Measurements from ENCODE around the gene COL6A1. TPM values are rescaled to one million over a fixed set of nuclear protein-coding genes. Genes with fewer than 3 reads are reported as not detected.

COL6A1 gene
- total and polyA plus RNA-seq, 3 experiments from 2014 or later: 1.6 to 13.1 (median 12.1) TPM

GRCh38 chr21:46021398-46021797, 39.8 kb downstream of the COL6A1 start:
- Mint-ChIP-seq H3K27ac (peak overlapping the region in 1 of 8 donors; percentile 70), H3K4me3 (no peak overlapping the region), H3K36me3 (no peaks in the 10 kb centered on the region), H3K27me3 (peaks cover 33 to 68% of the 10 kb centered on the region in 2 donors), H3K9me3 (no peaks in the 10 kb centered on the region), H3K4me1 (no peaks in the 10 kb centered on the region)
- Histone ChIP-seq H3K27ac (ENCODE audit: low read depth, low read length) (no peak overlapping the region), H3K36me3 (ENCODE audit: insufficient read depth, low read length) (no peaks in the 10 kb centered on the region), H3K27me3 (ENCODE audit: insufficient read depth, low read length, poor library complexity, severe bottlenecking) (peaks cover 20% of the 10 kb centered on the region), H3K4me1 (ENCODE audit: insufficient read depth, low read length) (no peaks in the 10 kb centered on the region), H3K4me3 (ENCODE audit: low read length) (no peak overlapping the region), H3K9me3 (ENCODE audit: low read length) (no peaks in the 10 kb centered on the region)
- no peak for DNase-seq
- ChIA-PET POLR2A (no interaction called here), CTCF (no interaction called here)

GRCh38 chr21:46021978-46022544, 40.5 kb downstream of the COL6A1 start:
- no peaks in the 10 kb centered on the region for H3K36me3 ChIP-seq (ENCODE audit: insufficient read depth, low read length)
- DNase-seq: no peak
- H3K4me3 Mint-ChIP-seq: no peak overlapping the region
- ChIA-PET CTCF (interaction anchor here (0.6 kb wide), 1 partner anchor 358 kb away, joined by 3 read pairs; no protein-coding TSS in a partner anchor), POLR2A (no interaction called here)
- no peak overlapping the region for H3K27ac ChIP-seq (ENCODE audit: low read depth, low read length)
- H3K4me1 Mint-ChIP-seq: no peaks in the 10 kb centered on the region
- H3K4me1 ChIP-seq (ENCODE audit: insufficient read depth, low read length): no peaks in the 10 kb centered on the region
- no peak overlapping the region for H3K27ac Mint-ChIP-seq
- no peaks in the 10 kb centered on the region for H3K36me3 Mint-ChIP-seq
- peaks cover 30 to 62% of the 10 kb centered on the region in 2 donors for H3K27me3 Mint-ChIP-seq
- no peaks in the 10 kb centered on the region for H3K9me3 Mint-ChIP-seq
- peaks cover 19% of the 10 kb centered on the region for H3K27me3 ChIP-seq (ENCODE audit: insufficient read depth, low read length, poor library complexity, severe bottlenecking)
- H3K9me3 ChIP-seq (ENCODE audit: low read length): no peaks in the 10 kb centered on the region
- H3K4me3 ChIP-seq (ENCODE audit: low read length): no peak overlapping the region

GRCh38 chr21:46022551-46023525, 41.3 kb downstream of the COL6A1 start:
- Mint-ChIP-seq H3K27ac (no peak overlapping the region), H3K4me3 (no peak overlapping the region), H3K4me1 (no peaks in the 10 kb centered on the region), H3K27me3 (peaks cover 24 to 54% of the 10 kb centered on the region in 2 donors), H3K36me3 (no peaks in the 10 kb centered on the region), H3K9me3 (no peaks in the 10 kb centered on the region)
- no peak overlapping the region for H3K4me3 ChIP-seq (ENCODE audit: low read length)
- H3K27ac ChIP-seq (ENCODE audit: low read depth, low read length): no peak overlapping the region
- POLR2A ChIA-PET: no interaction called here
- no peaks in the 10 kb centered on the region for H3K36me3 ChIP-seq (ENCODE audit: insufficient read depth, low read length)
- no peak for DNase-seq
- no peaks in the 10 kb centered on the region for H3K4me1 ChIP-seq (ENCODE audit: insufficient read depth, low read length)
- H3K9me3 ChIP-seq (ENCODE audit: low read length): no peaks in the 10 kb centered on the region
- peaks cover 11% of the 10 kb centered on the region for H3K27me3 ChIP-seq (ENCODE audit: insufficient read depth, low read length, poor library complexity, severe bottlenecking)
- CTCF ChIA-PET: interaction anchor here (0.6 kb wide), 1 partner anchor 357 kb away, joined by 3 read pairs; no protein-coding TSS in a partner anchor

- ChIA-PET CTCF (no interaction called here), POLR2A (no interaction called here)
- H3K4me3 ChIP-seq (ENCODE audit: low read length): no peak overlapping the region
- Mint-ChIP-seq H3K36me3 (no peaks in the 10 kb centered on the region), H3K4me1 (no peaks in the 10 kb centered on the region), H3K9me3 (peaks cover 0 to 2% (median 0%) of the 10 kb centered on the region in 5 donors), H3K27me3 (peaks cover 23 to 47% of the 10 kb centered on the region in 2 donors), H3K27ac (no peak overlapping the region), H3K4me3 (no peak overlapping the region)
- DNase-seq: no peak
- no peak overlapping the region for H3K27ac ChIP-seq (ENCODE audit: low read depth, low read length)
- H3K9me3 ChIP-seq (ENCODE audit: low read length): no peaks in the 10 kb centered on the region
- H3K36me3 ChIP-seq (ENCODE audit: insufficient read depth, low read length): no peaks in the 10 kb centered on the region
- peaks cover 7% of the 10 kb centered on the region for H3K27me3 ChIP-seq (ENCODE audit: insufficient read depth, low read length, poor library complexity, severe bottlenecking)
- H3K4me1 ChIP-seq (ENCODE audit: insufficient read depth, low read length): no peaks in the 10 kb centered on the region
These were observed 42.0 kb downstream of the COL6A1 start for GRCh38 chr21:46023555-46023954.

- H3K4me1 Mint-ChIP-seq: no peaks in the 10 kb centered on the region
- peaks cover 23 to 42% of the 10 kb centered on the region in 2 donors for H3K27me3 Mint-ChIP-seq
- H3K4me1 ChIP-seq (ENCODE audit: insufficient read depth, low read length): no peaks in the 10 kb centered on the region
- H3K27me3 ChIP-seq (ENCODE audit: insufficient read depth, low read length, poor library complexity, severe bottlenecking): peaks cover 4% of the 10 kb centered on the region
- H3K36me3 ChIP-seq (ENCODE audit: insufficient read depth, low read length): no peaks in the 10 kb centered on the region
- CTCF ChIA-PET: no interaction called here
- DNase-seq: no peak
- H3K9me3 Mint-ChIP-seq: peaks cover 0 to 8% (median 2%) of the 10 kb centered on the region in 5 donors
- H3K4me3 ChIP-seq (ENCODE audit: low read length): no peak overlapping the region
- no peak overlapping the region for H3K4me3 Mint-ChIP-seq
- no peak overlapping the region for H3K27ac ChIP-seq (ENCODE audit: low read depth, low read length)
- no peaks in the 10 kb centered on the region for H3K9me3 ChIP-seq (ENCODE audit: low read length)
- H3K27ac Mint-ChIP-seq: no peak overlapping the region
- POLR2A ChIA-PET: no interaction called here
- peaks cover 0 to 3% (median 0%) of the 10 kb centered on the region in 3 donors for H3K36me3 Mint-ChIP-seq
These were observed 42.6 kb downstream of the COL6A1 start for GRCh38 chr21:46024141-46024540.

- Histone ChIP-seq H3K4me1 (ENCODE audit: insufficient read depth, low read length) (no peaks in the 10 kb centered on the region), H3K9me3 (ENCODE audit: low read length) (no peaks in the 10 kb centered on the region), H3K27ac (ENCODE audit: low read depth, low read length) (no peak overlapping the region), H3K36me3 (ENCODE audit: insufficient read depth, low read length) (no peaks in the 10 kb centered on the region), H3K27me3 (ENCODE audit: insufficient read depth, low read length, poor library complexity, severe bottlenecking) (peaks cover 4% of the 10 kb centered on the region), H3K4me3 (ENCODE audit: low read length) (no peak overlapping the region)
- Mint-ChIP-seq H3K36me3 (peaks cover 0 to 13% (median 0%) of the 10 kb centered on the region in 3 donors), H3K27me3 (peaks cover 16 to 32% of the 10 kb centered on the region in 2 donors), H3K27ac (no peak overlapping the region), H3K4me3 (no peak overlapping the region), H3K4me1 (no peaks in the 10 kb centered on the region), H3K9me3 (peaks cover 6 to 19% (median 9%) of the 10 kb centered on the region in 5 donors)
- POLR2A ChIA-PET: no interaction called here
- CTCF ChIA-PET: no interaction called here
- DNase-seq: no peak
These were observed 43.7 kb downstream of the COL6A1 start for GRCh38 chr21:46025113-46025770.

- Mint-ChIP-seq H3K27ac (no peak overlapping the region), H3K9me3 (peaks cover 7 to 22% (median 9%) of the 10 kb centered on the region in 5 donors), H3K4me1 (no peaks in the 10 kb centered on the region), H3K27me3 (peaks cover 6 to 21% of the 10 kb centered on the region in 2 donors), H3K4me3 (no peak overlapping the region), H3K36me3 (peaks cover 0 to 13% (median 0%) of the 10 kb centered on the region in 3 donors)
- Histone ChIP-seq H3K36me3 (ENCODE audit: insufficient read depth, low read length) (no peaks in the 10 kb centered on the region), H3K27ac (ENCODE audit: low read depth, low read length) (no peak overlapping the region), H3K9me3 (ENCODE audit: low read length) (no peaks in the 10 kb centered on the region), H3K4me3 (ENCODE audit: low read length) (no peak overlapping the region), H3K27me3 (ENCODE audit: insufficient read depth, low read length, poor library complexity, severe bottlenecking) (no peaks in the 10 kb centered on the region), H3K4me1 (ENCODE audit: insufficient read depth, low read length) (no peaks in the 10 kb centered on the region)
- CTCF ChIA-PET: no interaction called here
- DNase-seq: no peak
- POLR2A ChIA-PET: no interaction called here
These were observed 46.4 kb downstream of the COL6A1 start for GRCh38 chr21:46027851-46028493.

All from CD8-positive, alpha-beta memory T cell (primary cell).